Naive thymus-derived CD4-positive, alpha-beta T cell (primary cell): Measurements from ENCODE around the gene C17orf75. TPM values are rescaled to one million over a fixed set of nuclear protein-coding genes. Genes with fewer than 3 reads are reported as not detected.

Experiments
- ATAC-seq: fragments of 150-1000 bp; cut with Tn5 transposase; 2 replicates; pipeline ENCODE4 v1.10.0; 2021; ENCODE audit warnings: mild to moderate bottlenecking, moderate library complexity
- CTCF ChIA-PET: fragments of 350-600 bp; sonication (Branson Sonifier 250); formaldehyde crosslinking; loops from one replicate; lab custom pipeline; 2021; ENCODE audit warnings: antibody characterized with exemption; lab: Charles Lee
- POLR2A ChIA-PET: fragments of 350-600 bp; sonication (Branson Sonifier 250); formaldehyde crosslinking; loops from one replicate; lab custom pipeline; 2021; ENCODE audit warnings: antibody characterized with exemption, inconsistent platforms; lab: Charles Lee
- DNase-seq, 9 donors: peaks; one replicate each; pipeline versions ENCODE4 v3.0.0 to v3.0.0-alpha.2; 2020 to 2022; ENCODE audit warnings: mixed read lengths in 1 of 9
- H3K27ac ChIP-seq: one replicate; pipeline ENCODE4 v1.7.0; 2013; ENCODE audit warnings: mild to moderate bottlenecking, low read depth, low read length, moderate library complexity
- H3K27me3 ChIP-seq, 2 donors: one replicate each; pipeline ENCODE4 v1.7.0; 2013; ENCODE audit warnings: low read length in 2 of 2, mild to moderate bottlenecking in 2 of 2, moderate library complexity in 2 of 2; ENCODE audit not compliant: control insufficient read depth in 2 of 2, insufficient read depth in 2 of 2
- H3K36me3 ChIP-seq, 3 experiments: 1 replicate in 2 of 3; 2 replicates in 1 of 3; pipeline ENCODE4 v1.7.0; 2013; ENCODE audit warnings: low read length in 3 of 3, mild to moderate bottlenecking in 3 of 3, moderate library complexity in 1 of 3; ENCODE audit not compliant: insufficient read depth in 3 of 3, control insufficient read depth in 2 of 3
- H3K4me1 ChIP-seq, 2 donors: one replicate each; pipeline ENCODE4 v1.7.0; 2013; ENCODE audit warnings: low read length in 2 of 2, mild to moderate bottlenecking in 2 of 2, moderate library complexity in 1 of 2; ENCODE audit not compliant: control insufficient read depth in 2 of 2, insufficient read depth in 2 of 2
- H3K4me3 ChIP-seq: 2 replicates; pipeline ENCODE4 v1.7.0; 2013; ENCODE audit warnings: mild to moderate bottlenecking, low read length
- H3K9me3 ChIP-seq, 3 experiments: 1 replicate in 2 of 3; 2 replicates in 1 of 3; pipeline ENCODE4 v1.7.0; 2013; ENCODE audit warnings: low read length in 3 of 3; ENCODE audit not compliant: control insufficient read depth in 2 of 3
- H3K27ac Mint-ChIP-seq, 9 donors: one replicate each; pipeline ENCODE4 v1.8.0; 2020 to 2022; ENCODE audit warnings: mixed read lengths in 9 of 9, mild to moderate bottlenecking in 8 of 9, moderate library complexity in 5 of 9, inconsistent platforms in 2 of 9
- H3K27me3 Mint-ChIP-seq, 5 donors: one replicate each; pipeline ENCODE4 v1.8.0; 2021 to 2022; ENCODE audit warnings: mixed read lengths in 5 of 5, mild to moderate bottlenecking in 1 of 5
- H3K36me3 Mint-ChIP-seq, 5 donors: one replicate each; pipeline ENCODE4 v1.8.0; 2020 to 2022; ENCODE audit warnings: mixed read lengths in 5 of 5, mild to moderate bottlenecking in 3 of 5, inconsistent platforms in 1 of 5
- H3K4me1 Mint-ChIP-seq, 7 donors: one replicate each; pipeline ENCODE4 v1.8.0; 2020 to 2022; ENCODE audit warnings: mixed read lengths in 7 of 7, mild to moderate bottlenecking in 3 of 7, inconsistent platforms in 1 of 7
- H3K4me3 Mint-ChIP-seq, 10 donors: one replicate each; pipeline ENCODE4 v1.8.0; 2020 to 2022; ENCODE audit warnings: mild to moderate bottlenecking in 10 of 10, mixed read lengths in 10 of 10, moderate library complexity in 6 of 10, inconsistent platforms in 2 of 10
- H3K9me3 Mint-ChIP-seq, 11 donors: one replicate each; pipeline ENCODE4 v1.8.0; 2020 to 2022; ENCODE audit warnings: mixed read lengths in 11 of 11, mild to moderate bottlenecking in 4 of 11, inconsistent platforms in 1 of 11, moderate library complexity in 1 of 11
- intact Hi-C, 2 donors: fragments of 100-400 bp; cut with micrococcal nuclease; formaldehyde crosslinking; loops; one replicate each; pipeline ENCODE4 v1.15.1; 2023
- polyA plus RNA-seq, 2 donors: library from polyadenylated mRNA; unstranded; fragments of 300-500 nt; fragmentation: Illumina TruSeq; gene quantifications; one replicate each; pipeline ENCODE4 v1.2.3, GENCODE V29; 2021
- total RNA-seq, 6 experiments: library from RNA in 5 of 6; stranded (reverse) in 5 of 6; gene quantifications; 1 replicate in 5 of 6; 2 replicates in 1 of 6; pipeline ENCODE4 v1.2.3 and lab custom pipeline; 2021 to 2026

Gene C17orf75
- total and polyA plus RNA-seq, 7 experiments from 2014 or later: 9.6 to 22.0 (median 14.5) TPM

GRCh38 chr17:32349503-32349853, 7.5 kb upstream of the C17orf75 start:
- peak overlapping the region; percentile 95 to 100 (median 99) for H3K27ac Mint-ChIP-seq
- H3K4me1 Mint-ChIP-seq: peaks cover 13 to 48% (median 34%) of the 10 kb centered on the region in 7 donors
- peaks cover 5 to 17% (median 9%) of the 10 kb centered on the region in 3 experiments for H3K36me3 ChIP-seq
- CTCF ChIA-PET: no interaction called here
- no peaks in the 10 kb centered on the region for H3K27me3 Mint-ChIP-seq
- peaks cover 0 to 5% (median 0%) of the 10 kb centered on the region in 11 donors for H3K9me3 Mint-ChIP-seq
- POLR2A ChIA-PET: interaction anchor here (2.2 kb wide), 1 partner anchor 9 kb away, joined by 11 read pairs; no protein-coding TSS in a partner anchor
- peaks cover 7 to 21% (median 8%) of the 10 kb centered on the region in 5 donors for H3K36me3 Mint-ChIP-seq
- H3K27me3 ChIP-seq: no peaks in the 10 kb centered on the region
- no peaks in the 10 kb centered on the region for H3K9me3 ChIP-seq
- ATAC-seq: no peak
- peaks cover 7 to 20% of the 10 kb centered on the region in 2 donors for H3K4me1 ChIP-seq
- intact Hi-C loops: no loop called here
- peak overlapping the region; percentile 98 for H3K4me3 ChIP-seq
- peak overlapping the region; percentile 98 for H3K27ac ChIP-seq
- DNase-seq: no peak
- H3K4me3 Mint-ChIP-seq: peak overlapping the region; percentile 90 to 100 (median 98)

GRCh38 chr17:32348483-32348800, 6.5 kb upstream of the C17orf75 start:
- ChIA-PET POLR2A (interaction anchor here (0.6 kb wide), 4 partner anchors 23 to 96 kb away, joined by 3 read pairs; partner anchors contain the start of gene PSMD11), CTCF (no interaction called here)
- peaks cover 0 to 10% (median 3%) of the 10 kb centered on the region in 3 experiments for H3K36me3 ChIP-seq
- intact Hi-C loops: no loop called here
- Mint-ChIP-seq H3K4me3 (peak overlapping the region; percentile 48 to 99 (median 84)), H3K4me1 (peaks cover 6 to 41% (median 28%) of the 10 kb centered on the region in 7 donors), H3K27ac (peak overlapping the region in 4 of 9 donors; percentile 19 to 100 (median 71)), H3K27me3 (no peaks in the 10 kb centered on the region), H3K9me3 (peaks cover 0 to 5% (median 0%) of the 10 kb centered on the region in 11 donors), H3K36me3 (peaks cover 0 to 21% (median 8%) of the 10 kb centered on the region in 5 donors)
- no peaks in the 10 kb centered on the region for H3K9me3 ChIP-seq
- no peaks in the 10 kb centered on the region for H3K27me3 ChIP-seq
- DNase-seq: no peak
- no peak overlapping the region for H3K4me3 ChIP-seq
- no peak for ATAC-seq
- peaks cover 0 to 13% of the 10 kb centered on the region in 2 donors for H3K4me1 ChIP-seq
- H3K27ac ChIP-seq: no peak overlapping the region

GRCh38 chr17:32345951-32346600, 4.1 kb upstream of the C17orf75 start:
- ChIA-PET CTCF (no interaction called here), POLR2A (no interaction called here)
- intact Hi-C loops: no loop called here
- Mint-ChIP-seq H3K36me3 (peaks cover 0 to 12% (median 8%) of the 10 kb centered on the region in 5 donors), H3K4me3 (peak overlapping the region in 1 of 10 donors; percentile 1), H3K27ac (no peak overlapping the region), H3K27me3 (no peaks in the 10 kb centered on the region), H3K9me3 (peaks cover 0 to 5% (median 0%) of the 10 kb centered on the region in 11 donors), H3K4me1 (peaks cover 15 to 40% (median 31%) of the 10 kb centered on the region in 7 donors)
- Histone ChIP-seq H3K27ac (no peak overlapping the region), H3K36me3 (peaks cover 0 to 6% (median 0%) of the 10 kb centered on the region in 3 experiments), H3K27me3 (no peaks in the 10 kb centered on the region), H3K4me3 (no peak overlapping the region), H3K4me1 (peaks cover 8 to 9% of the 10 kb centered on the region in 2 donors), H3K9me3 (no peaks in the 10 kb centered on the region)
- ATAC-seq (no peak), DNase-seq (no peak)

- Mint-ChIP-seq H3K4me1 (peaks cover 19 to 33% (median 25%) of the 10 kb centered on the region in 7 donors), H3K36me3 (peaks cover 0 to 8% (median 0%) of the 10 kb centered on the region in 5 donors), H3K9me3 (no peaks in the 10 kb centered on the region), H3K27me3 (no peaks in the 10 kb centered on the region), H3K27ac (peak overlapping the region; percentile 83 to 94 (median 90)), H3K4me3 (peak overlapping the region; percentile 83 to 94 (median 92))
- Histone ChIP-seq H3K36me3 (peaks cover 0 to 15% (median 0%) of the 10 kb centered on the region in 3 experiments), H3K4me1 (peaks cover 5 to 9% of the 10 kb centered on the region in 2 donors), H3K9me3 (no peaks in the 10 kb centered on the region), H3K4me3 (peak overlapping the region; percentile 64), H3K27ac (peak overlapping the region; percentile 80), H3K27me3 (no peaks in the 10 kb centered on the region)
- DNase-seq (no peak), ATAC-seq (no peak)
- CTCF ChIA-PET: no interaction called here
- intact Hi-C loops: loop anchor here in 1 of 2 donors (1.0 kb wide), 1 partner anchor 102 kb away; the partner anchor contains the start of gene PSMD11
- POLR2A ChIA-PET: interaction anchor here (0.9 to 1.8 kb wide), 4 partner anchors 8 to 102 kb away, joined by 3 to 6 read pairs (median 4); partner anchors contain the start of gene PSMD11
These were observed 791 bp upstream of the C17orf75 start for GRCh38 chr17:32342603-32343325.

GRCh38 chr17:32341141-32341856, 674 bp downstream of the C17orf75 start:
- Mint-ChIP-seq H3K27ac (peak overlapping the region; percentile 83 to 96 (median 92)), H3K27me3 (no peaks in the 10 kb centered on the region), H3K4me3 (peak overlapping the region; percentile 83 to 94 (median 92)), H3K9me3 (no peaks in the 10 kb centered on the region), H3K4me1 (peaks cover 19 to 33% (median 25%) of the 10 kb centered on the region in 7 donors), H3K36me3 (peaks cover 0 to 12% (median 0%) of the 10 kb centered on the region in 5 donors)
- ChIA-PET POLR2A (interaction anchor here (0.6 to 1.8 kb wide), 7 partner anchors 8 to 103 kb away, joined by 3 to 11 read pairs (median 4); partner anchors contain the start of genes PSMD11 and ZNF207), CTCF (no interaction called here)
- ATAC-seq: peak; percentile 72
- intact Hi-C loops: loop anchor here (1.0 kb wide), 4 partner anchors 9 to 88 kb away; partner anchors contain the start of gene ZNF207 (in 2 of the 2)
- Histone ChIP-seq H3K9me3 (no peaks in the 10 kb centered on the region), H3K4me3 (peak overlapping the region; percentile 64), H3K36me3 (peaks cover 0 to 27% (median 0%) of the 10 kb centered on the region in 3 experiments), H3K4me1 (peaks cover 5 to 9% of the 10 kb centered on the region in 2 donors), H3K27me3 (no peaks in the 10 kb centered on the region), H3K27ac (peak overlapping the region; percentile 80)
- DNase-seq: peak; percentile 24 to 72 (median 67)

GRCh38 chr17:32335687-32336086, 6.3 kb downstream of the C17orf75 start:
- DNase-seq (no peak), ATAC-seq (no peak)
- CTCF ChIA-PET: no interaction called here
- POLR2A ChIA-PET: no interaction called here
- H3K9me3 ChIP-seq: no peaks in the 10 kb centered on the region
- H3K27ac Mint-ChIP-seq: peak overlapping the region in 1 of 9 donors; percentile 3
- H3K36me3 Mint-ChIP-seq: peaks cover 9 to 35% (median 14%) of the 10 kb centered on the region in 5 donors
- H3K4me3 Mint-ChIP-seq: no peak overlapping the region
- H3K4me1 Mint-ChIP-seq: peaks cover 12 to 38% (median 16%) of the 10 kb centered on the region in 7 donors
- H3K27me3 ChIP-seq: no peaks in the 10 kb centered on the region
- no peak overlapping the region for H3K27ac ChIP-seq
- peaks cover 0 to 52% (median 8%) of the 10 kb centered on the region in 3 experiments for H3K36me3 ChIP-seq
- H3K9me3 Mint-ChIP-seq: no peaks in the 10 kb centered on the region
- intact Hi-C loops: no loop called here
- peaks cover 11% of the 10 kb centered on the region in 2 donors for H3K4me1 ChIP-seq
- no peak overlapping the region for H3K4me3 ChIP-seq
- no peaks in the 10 kb centered on the region for H3K27me3 Mint-ChIP-seq
